B cell (primary cell): Measurements from ENCODE around the gene CEP68. TPM values are rescaled to one million over a fixed set of nuclear protein-coding genes. Genes with fewer than 3 reads are reported as not detected.
A peak's percentile ranks its signal among the peaks of the same experiment; 100 is the strongest.

ENCODE experiments used
- ATAC-seq: fragments of 200-7000 bp; cut with Tn5 transposase; one replicate; pipeline ENCODE4 v1.10.0; 2021; ENCODE audit warnings: low read depth, mild to moderate bottlenecking, moderate number of reproducible peaks, moderate library complexity
- CTCF ChIA-PET: fragments of 350-600 bp; sonication (Branson Sonifier 250); formaldehyde crosslinking; loops from one replicate; lab custom pipeline; 2021; ENCODE audit warnings: antibody characterized with exemption, inconsistent platforms; lab: Charles Lee
- POLR2A ChIA-PET: fragments of 350-600 bp; sonication (Branson Sonifier 250); formaldehyde crosslinking; loops from one replicate; lab custom pipeline; 2021; ENCODE audit warnings: antibody characterized with exemption; lab: Charles Lee
- DNase-seq: peaks from one replicate; pipeline ENCODE4 v3.0.0; 2013
- H2AFZ ChIP-seq: 2 replicates; pipeline ENCODE4 v1.6.1; 2012; ENCODE audit warnings: mild to moderate bottlenecking, low read depth, low read length; ENCODE audit not compliant: insufficient read depth, poor library complexity, severe bottlenecking
- H3K27ac ChIP-seq, 2 donors: 1 replicate in 1 of 2; 2 replicates in 1 of 2; pipeline ENCODE4 v1.5.1; 2012 to 2013; ENCODE audit warnings: low read length in 2 of 2, mild to moderate bottlenecking in 2 of 2, moderate library complexity in 1 of 2
- H3K27me3 ChIP-seq, 4 experiments: fragments of 200-600 bp in 1 of 4; sonication (generic) in 1 of 4; replicated peaks in 1 of 4; 1 replicate in 2 of 4; 2 replicates in 2 of 4; pipeline versions ENCODE4 v1.6.1 to v1.7.0; 2013 to 2016; ENCODE audit warnings: low read length in 3 of 4, mild to moderate bottlenecking in 2 of 4, mixed read lengths in 1 of 4, moderate library complexity in 1 of 4; ENCODE audit not compliant: insufficient read depth in 4 of 4, control insufficient read depth in 3 of 4; ENCODE audit errors: control extremely low read depth in 1 of 4
- H3K36me3 ChIP-seq, 2 experiments: replicated peaks in 1 of 2; 1 replicate in 1 of 2; 2 replicates in 1 of 2; pipeline versions ENCODE4 v1.6.1 to v1.7.1; 2013; ENCODE audit warnings: low read length in 1 of 2; ENCODE audit not compliant: insufficient read depth in 2 of 2, control insufficient read depth in 1 of 2; ENCODE audit errors: control extremely low read depth in 1 of 2, extremely low read depth in 1 of 2
- H3K4me1 ChIP-seq, 2 donors: fragments of 200-600 bp in 1 of 2; sonication (generic) in 1 of 2; 1 replicate in 1 of 2; 2 replicates in 1 of 2; pipeline versions ENCODE4 v1.5.1 to v1.6.1; 2013 to 2017; ENCODE audit warnings: low read length in 2 of 2; ENCODE audit not compliant: control insufficient read depth in 2 of 2, insufficient read depth in 2 of 2
- H3K4me2 ChIP-seq: replicated peaks from 2 replicates; pipeline ENCODE3; 2012; ENCODE audit warnings: mild to moderate bottlenecking, low read depth, low read length; ENCODE audit not compliant: poor library complexity, severe bottlenecking
- H3K4me3 ChIP-seq, 5 experiments: fragments of 200-600 bp in 1 of 5; sonication (generic) in 1 of 5; 1 replicate in 3 of 5; 2 replicates in 2 of 5; pipeline versions ENCODE4 v1.5.1 to v1.7.0; 2011 to 2016; ENCODE audit warnings: low read length in 4 of 5, mild to moderate bottlenecking in 4 of 5, low read depth in 2 of 5, control low read depth in 1 of 5, moderate library complexity in 1 of 5; ENCODE audit not compliant: insufficient read depth in 1 of 5; ENCODE audit errors: control extremely low read depth in 1 of 5, extremely low read depth in 1 of 5
- H3K79me2 ChIP-seq: fragments of 200-600 bp; sonication (generic); one replicate; pipeline ENCODE4 v1.6.0; 2016; ENCODE audit warnings: low read length; ENCODE audit not compliant: control insufficient read depth, insufficient read depth
- H3K9ac ChIP-seq: fragments of 200-600 bp; sonication (generic); 2 replicates; pipeline ENCODE4 v1.6.1; 2017; ENCODE audit warnings: mild to moderate bottlenecking, low read length, moderate library complexity
- H3K9me3 ChIP-seq, 3 donors: one replicate each; pipeline versions ENCODE4 v1.6.1 to v1.7.1; 2013; ENCODE audit warnings: low read length in 2 of 3; ENCODE audit not compliant: control insufficient read depth in 2 of 3, insufficient read depth in 1 of 3; ENCODE audit errors: control extremely low read depth in 1 of 3
- H4K20me1 ChIP-seq: 2 replicates; pipeline ENCODE4 v1.6.0; 2012; ENCODE audit warnings: mild to moderate bottlenecking, low read length; ENCODE audit not compliant: insufficient read depth, control insufficient read depth, poor library complexity, severe bottlenecking
- H3K27ac Mint-ChIP-seq: one replicate; pipeline ENCODE4 v1.8.0; 2021; ENCODE audit warnings: mixed read lengths
- H3K27me3 Mint-ChIP-seq: one replicate; pipeline ENCODE4 v1.8.0; 2021; ENCODE audit warnings: mixed read lengths
- H3K4me1 Mint-ChIP-seq: one replicate; pipeline ENCODE4 v1.8.0; 2021; ENCODE audit warnings: mixed read lengths
- H3K4me3 Mint-ChIP-seq: one replicate; pipeline ENCODE4 v1.8.0; 2021; ENCODE audit warnings: mixed read lengths
- H3K9me3 Mint-ChIP-seq: one replicate; pipeline ENCODE4 v1.8.0; 2022; ENCODE audit warnings: mixed read lengths; ENCODE audit not compliant: insufficient read depth
- EZH2 ChIP-seq: IDR thresholded peaks from 2 replicates; pipeline ENCODE4 v1.6.1; 2012; ENCODE audit warnings: borderline replicate concordance, low read depth, mild to moderate bottlenecking, moderate library complexity, low read length; ENCODE audit not compliant: insufficient read depth, poor library complexity, severe bottlenecking
- WGBS: methylation state at CpG from one replicate; pipeline ENCODE4 v1.1.5; 2013; ENCODE audit warnings: missing lambda C conversion rate; ENCODE audit not compliant: insufficient coverage; 5-methylcytosine and 5-hydroxymethylcytosine counted together
- intact Hi-C: fragments of 100-400 bp; cut with micrococcal nuclease; formaldehyde crosslinking; loops from one replicate; pipeline ENCODE4 v1.10.0; 2022
- polyA plus RNA-seq: library from polyadenylated mRNA; depleted of rRNA; stranded (reverse); fragments of >200 nt; gene quantifications from 2 replicates; pipeline ENCODE4 v1.2.3, GENCODE V29; 2012
- total RNA-seq, 2 donors: library from RNA; stranded (reverse); fragments of 120-200 nt in 1 of 2; gene quantifications; 1 replicate in 1 of 2; 2 replicates in 1 of 2; pipeline versions ENCODE4 v1.2.3 to v1.2.4, GENCODE V29; 2013 to 2022
- TF ChIP-seq, protein P1 (sequence below): fragments of 200-600 bp; IDR thresholded peaks from one replicate; pipeline ENCODE4 v1.8.0; 2022; ENCODE audit warnings: antibody characterized with exemption, mild to moderate bottlenecking

The CEP68 gene
- total and polyA plus RNA-seq, 2 donors (not counting 1 experiment from before 2014, with no cell fraction given), result 11.0 to 32.0 TPM

GRCh38 chr2:65025453-65026123 lies 30.6 kb upstream of the CEP68 start:
- H3K27ac Mint-ChIP-seq, result peak overlapping the region; percentile 90
- H3K4me2 ChIP-seq, result peak overlapping the region; percentile 54
- H3K4me3 Mint-ChIP-seq, result peak overlapping the region; percentile 72
- ATAC-seq, result peak; percentile 31
- peaks cover 32% of the 10 kb centered on the region for H3K79me2 ChIP-seq
- H4K20me1 ChIP-seq, result no peaks in the 10 kb centered on the region
- peaks cover 56% of the 10 kb centered on the region for H3K4me1 Mint-ChIP-seq
- H3K9me3 ChIP-seq, result no peaks in the 10 kb centered on the region
- peaks cover 0 to 35% of the 10 kb centered on the region in 2 experiments for H3K36me3 ChIP-seq
- H3K27ac ChIP-seq, result peak overlapping the region; percentile 75 to 86
- no peaks in the 10 kb centered on the region for H3K27me3 ChIP-seq
- H3K27me3 Mint-ChIP-seq, result no peaks in the 10 kb centered on the region
- no peak for TF ChIP-seq EZH2
- TF ChIP-seq, protein P1, sequence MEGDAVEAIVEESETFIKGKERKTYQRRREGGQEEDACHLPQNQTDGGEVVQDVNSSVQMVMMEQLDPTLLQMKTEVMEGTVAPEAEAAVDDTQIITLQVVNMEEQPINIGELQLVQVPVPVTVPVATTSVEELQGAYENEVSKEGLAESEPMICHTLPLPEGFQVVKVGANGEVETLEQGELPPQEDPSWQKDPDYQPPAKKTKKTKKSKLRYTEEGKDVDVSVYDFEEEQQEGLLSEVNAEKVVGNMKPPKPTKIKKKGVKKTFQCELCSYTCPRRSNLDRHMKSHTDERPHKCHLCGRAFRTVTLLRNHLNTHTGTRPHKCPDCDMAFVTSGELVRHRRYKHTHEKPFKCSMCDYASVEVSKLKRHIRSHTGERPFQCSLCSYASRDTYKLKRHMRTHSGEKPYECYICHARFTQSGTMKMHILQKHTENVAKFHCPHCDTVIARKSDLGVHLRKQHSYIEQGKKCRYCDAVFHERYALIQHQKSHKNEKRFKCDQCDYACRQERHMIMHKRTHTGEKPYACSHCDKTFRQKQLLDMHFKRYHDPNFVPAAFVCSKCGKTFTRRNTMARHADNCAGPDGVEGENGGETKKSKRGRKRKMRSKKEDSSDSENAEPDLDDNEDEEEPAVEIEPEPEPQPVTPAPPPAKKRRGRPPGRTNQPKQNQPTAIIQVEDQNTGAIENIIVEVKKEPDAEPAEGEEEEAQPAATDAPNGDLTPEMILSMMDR, result no peak
- WGBS, result 69% methylated on average over 3 of the region's 8 CpGs
- intact Hi-C loops, result loop anchor here (2.0 to 5.0 kb wide), 3 partner anchors 15 to 501 kb away; partner anchors contain the start of gene AFTPH
- POLR2A ChIA-PET, result interaction anchor here (0.6 to 2.1 kb wide), 6 partner anchors 9 to 389 kb away, joined by 3 to 11 read pairs (median 6); partner anchors contain the start of gene CEP68
- peaks cover 55 to 69% of the 10 kb centered on the region in 2 donors for H3K4me1 ChIP-seq
- H3K4me3 ChIP-seq, result peak overlapping the region in 1 of 5 experiments; percentile 24
- CTCF ChIA-PET, result interaction anchor here (0.7 to 20.2 kb wide), 10 partner anchors 8 to 107 kb away, joined by 3 to 360 read pairs (median 4); partner anchors contain the start of gene CEP68
- peak; percentile 66 for DNase-seq
- no peaks in the 10 kb centered on the region for H3K9me3 Mint-ChIP-seq
- no peak overlapping the region for H3K9ac ChIP-seq
- H2AFZ ChIP-seq, result no peak overlapping the region

DNA sequence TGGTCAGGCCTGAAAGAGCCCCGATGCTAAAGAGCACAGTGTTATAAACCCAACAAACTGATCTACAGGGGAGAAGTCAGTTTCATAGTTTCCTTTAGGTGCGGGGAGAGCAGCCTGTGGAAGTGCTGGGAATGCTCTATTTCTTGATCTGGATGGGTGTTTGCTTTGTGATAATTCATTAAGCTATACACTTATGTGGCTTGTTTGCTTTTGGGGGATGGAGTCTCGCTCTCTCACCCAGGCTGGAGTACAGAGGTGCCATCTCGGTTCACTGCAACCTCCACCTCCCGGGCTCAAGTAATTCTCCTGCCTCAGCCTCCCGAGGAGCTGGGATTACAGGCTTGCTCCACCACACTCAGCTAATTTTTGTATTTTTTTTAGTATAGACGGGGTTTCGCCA lies 30.1 kb upstream of the CEP68 start:
- H3K4me1 Mint-ChIP-seq, result peaks cover 62% of the 10 kb centered on the region
- H3K4me3 Mint-ChIP-seq, result peak overlapping the region; percentile 72
- Histone ChIP-seq H4K20me1 (no peaks in the 10 kb centered on the region), H3K9me3 (no peaks in the 10 kb centered on the region), H3K36me3 (peaks cover 0 to 32% of the 10 kb centered on the region in 2 experiments), H3K79me2 (peaks cover 32% of the 10 kb centered on the region), H2AFZ (no peak overlapping the region), H3K4me2 (peak overlapping the region; percentile 54), H3K4me3 (no peak overlapping the region), H3K27me3 (no peaks in the 10 kb centered on the region), H3K4me1 (peaks cover 61 to 75% of the 10 kb centered on the region in 2 donors), H3K9ac (no peak overlapping the region), H3K27ac (peak overlapping the region; percentile 75 to 86)
- no peak for DNase-seq
- no peak for ATAC-seq
- intact Hi-C loops, result loop anchor here (2.0 to 5.0 kb wide), 3 partner anchors 15 to 501 kb away; partner anchors contain the start of gene AFTPH
- no peaks in the 10 kb centered on the region for H3K9me3 Mint-ChIP-seq
- H3K27me3 Mint-ChIP-seq, result no peaks in the 10 kb centered on the region
- ChIA-PET CTCF (interaction anchor here (0.8 to 20.2 kb wide), 10 partner anchors 9 to 108 kb away, joined by 3 to 360 read pairs (median 4); partner anchors contain the start of gene CEP68), POLR2A (interaction anchor here (0.6 to 2.1 kb wide), 4 partner anchors 8 to 94 kb away, joined by 3 to 11 read pairs (median 4); no protein-coding TSS in a partner anchor)
- WGBS, result no CpG with 5 or more reads among the region's 8 CpGs
- H3K27ac Mint-ChIP-seq, result peak overlapping the region; percentile 90
- no peak for TF ChIP-seq EZH2
- TF ChIP-seq, protein P1, result no peak
